Activated CD4-positive, alpha-beta memory T cell treated with anti-CD3 and anti-CD28 coated beads for 36 hours (primary cell): ENCODE measurements around the gene NCK1. TPM values are rescaled to one million over a fixed set of nuclear protein-coding genes. Genes with fewer than 3 reads are reported as not detected.
A peak's percentile ranks its signal among the peaks of the same experiment; 100 is the strongest.
"Not testable (repeated sequence)": the region's sequence is repeated elsewhere in the genome, so short reads cannot be mapped to it uniquely, and the experiment has no call there.

Experiments used
- CTCF ChIA-PET: fragments of 350-600 bp; sonication (Branson Sonifier 250); formaldehyde crosslinking; loops from one replicate; lab custom pipeline; 2021; ENCODE audit warnings: antibody characterized with exemption, inconsistent platforms; lab: Charles Lee
- POLR2A ChIA-PET: fragments of 350-600 bp; sonication (Branson Sonifier 250); formaldehyde crosslinking; loops from one replicate; lab custom pipeline; 2021; ENCODE audit warnings: antibody characterized with exemption; lab: Charles Lee
- DNase-seq: peaks from one replicate; pipeline ENCODE4 v3.0.0-alpha.2; 2020
- H3K27ac Mint-ChIP-seq: one replicate; pipeline ENCODE4 v1.8.0; 2021; ENCODE audit warnings: mixed read lengths
- H3K27me3 Mint-ChIP-seq: one replicate; pipeline ENCODE4 v1.8.0; 2021; ENCODE audit warnings: mixed read lengths
- H3K36me3 Mint-ChIP-seq: one replicate; pipeline ENCODE4 v1.8.0; 2021; ENCODE audit warnings: mixed read lengths
- H3K4me1 Mint-ChIP-seq: one replicate; pipeline ENCODE4 v1.8.0; 2021; ENCODE audit warnings: low read depth, mixed read lengths
- H3K4me3 Mint-ChIP-seq: one replicate; pipeline ENCODE4 v1.8.0; 2021; ENCODE audit warnings: mild to moderate bottlenecking, mixed read lengths
- H3K9me3 Mint-ChIP-seq: one replicate; pipeline ENCODE4 v1.8.0; 2021; ENCODE audit warnings: mixed read lengths
- intact Hi-C: fragments of 100-400 bp; cut with micrococcal nuclease; formaldehyde crosslinking; loops from one replicate; pipeline ENCODE4 v1.15.1; 2023
- total RNA-seq, 2 experiments: library from RNA; stranded (reverse); gene quantifications; one replicate each; pipeline ENCODE4 v1.2.3, GENCODE V29; 2021

NCK1 gene
- total RNA-seq, 2 experiments from 2014 or later, result 32.3 to 38.0 TPM

DNA sequence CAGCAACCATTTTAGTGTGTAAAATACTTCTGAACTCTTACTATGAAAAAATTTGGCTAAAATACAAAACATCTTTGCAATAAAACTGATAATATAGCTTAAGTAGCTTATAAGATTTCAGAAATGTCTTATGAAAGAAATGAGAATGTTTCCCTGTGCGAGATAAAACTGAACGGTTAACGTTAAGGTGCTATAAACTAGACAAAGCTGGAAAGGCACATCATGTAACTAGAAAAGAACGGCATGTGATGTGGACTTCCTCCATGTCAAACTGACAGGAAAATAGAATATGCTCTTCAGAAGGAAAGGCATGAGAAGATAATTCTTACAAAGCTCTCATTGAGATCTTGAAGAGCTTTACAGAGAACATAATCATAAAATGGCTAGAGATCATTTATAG is 36.5 kb downstream of the NCK1 start:
- peaks cover 69% of the 10 kb centered on the region for H3K4me1 Mint-ChIP-seq
- H3K4me3 Mint-ChIP-seq, result no peak overlapping the region
- intact Hi-C loops, result loop anchor here (2.0 kb wide), 1 partner anchor 14 kb away; no protein-coding TSS in a partner anchor
- POLR2A ChIA-PET, result interaction anchor here (1.4 kb wide), 1 partner anchor 146 kb away, joined by 5 read pairs; the partner anchor contains the start of gene STAG1
- H3K36me3 Mint-ChIP-seq, result peaks cover 22% of the 10 kb centered on the region
- peaks cover 15% of the 10 kb centered on the region for H3K9me3 Mint-ChIP-seq
- no peaks in the 10 kb centered on the region for H3K27me3 Mint-ChIP-seq
- CTCF ChIA-PET, result interaction anchor here (1.6 kb wide), 1 partner anchor 36 kb away, joined by 5 read pairs; the partner anchor contains the start of gene NCK1
- DNase-seq, result no peak
- peak overlapping the region; percentile 35 for H3K27ac Mint-ChIP-seq

GRCh38 chr3:136898954-136899353 is 36.9 kb downstream of the NCK1 start:
- no peak for DNase-seq
- Mint-ChIP-seq H3K9me3 (peaks cover 19% of the 10 kb centered on the region), H3K4me1 (peaks cover 65% of the 10 kb centered on the region), H3K27ac (peak overlapping the region; percentile 35), H3K27me3 (no peaks in the 10 kb centered on the region), H3K4me3 (no peak overlapping the region), H3K36me3 (peaks cover 26% of the 10 kb centered on the region)
- POLR2A ChIA-PET, result interaction anchor here (0.6 to 1.4 kb wide), 2 partner anchors 146 to 278 kb away, joined by 4 to 5 read pairs; partner anchors contain the start of gene STAG1
- CTCF ChIA-PET, result interaction anchor here (1.2 to 1.6 kb wide), 2 partner anchors 37 to 115 kb away, joined by 3 to 5 read pairs; partner anchors contain the start of gene NCK1
- intact Hi-C loops, result loop anchor here (1.0 to 2.0 kb wide), 2 partner anchors 14 to 22 kb away; no protein-coding TSS in a partner anchor

- POLR2A ChIA-PET, result interaction anchor here (0.6 to 1.4 kb wide), 2 partner anchors 147 to 279 kb away, joined by 4 to 5 read pairs; partner anchors contain the start of gene STAG1
- Mint-ChIP-seq H3K36me3 (peaks cover 32% of the 10 kb centered on the region), H3K9me3 (peaks cover 24% of the 10 kb centered on the region), H3K27me3 (no peaks in the 10 kb centered on the region), H3K27ac (peak overlapping the region; percentile 69), H3K4me3 (peak overlapping the region; percentile 1), H3K4me1 (peaks cover 59% of the 10 kb centered on the region)
- intact Hi-C loops, result loop anchor here (1.0 to 2.0 kb wide), 2 partner anchors 15 to 22 kb away; no protein-coding TSS in a partner anchor
- DNase-seq, result no peak
- CTCF ChIA-PET, result interaction anchor here (1.2 to 1.6 kb wide), 2 partner anchors 37 to 114 kb away, joined by 3 to 5 read pairs; partner anchors contain the start of gene NCK1
These were observed 37.7 kb downstream of the NCK1 start for GRCh38 chr3:136899622-136900158.

DNA sequence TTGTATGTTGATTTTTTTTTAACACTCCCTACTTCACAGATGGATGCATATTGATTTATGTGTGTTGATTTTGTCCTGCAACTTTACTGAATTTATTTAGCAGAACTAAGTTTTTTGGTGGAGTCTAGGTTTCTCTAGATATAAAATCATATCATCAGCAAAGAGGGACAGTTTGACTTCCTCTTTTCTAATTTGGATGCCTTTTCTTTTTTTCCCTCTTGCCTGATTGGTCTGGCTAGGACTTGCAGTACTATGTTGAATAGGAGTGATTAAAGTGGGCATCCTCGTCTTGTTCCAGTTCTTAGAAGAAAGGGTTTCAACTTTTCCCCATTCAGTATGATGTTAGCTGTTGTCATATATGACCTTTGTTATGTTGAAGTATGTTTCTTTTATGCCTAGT is 38.7 kb downstream of the NCK1 start:
- intact Hi-C loops, POLR2A ChIA-PET, H3K27me3 Mint-ChIP-seq, DNase-seq, H3K4me3 Mint-ChIP-seq: not testable (repeated sequence)
- Mint-ChIP-seq H3K4me1 (peaks cover 60% of the 10 kb centered on the region), H3K9me3 (peaks cover 27% of the 10 kb centered on the region), H3K27ac (peak overlapping the region; percentile 13), H3K36me3 (peaks cover 36% of the 10 kb centered on the region)
- CTCF ChIA-PET, result interaction anchor here (1.4 kb wide), 1 partner anchor 39 kb away, joined by 3 read pairs; the partner anchor contains the start of gene NCK1

DNA sequence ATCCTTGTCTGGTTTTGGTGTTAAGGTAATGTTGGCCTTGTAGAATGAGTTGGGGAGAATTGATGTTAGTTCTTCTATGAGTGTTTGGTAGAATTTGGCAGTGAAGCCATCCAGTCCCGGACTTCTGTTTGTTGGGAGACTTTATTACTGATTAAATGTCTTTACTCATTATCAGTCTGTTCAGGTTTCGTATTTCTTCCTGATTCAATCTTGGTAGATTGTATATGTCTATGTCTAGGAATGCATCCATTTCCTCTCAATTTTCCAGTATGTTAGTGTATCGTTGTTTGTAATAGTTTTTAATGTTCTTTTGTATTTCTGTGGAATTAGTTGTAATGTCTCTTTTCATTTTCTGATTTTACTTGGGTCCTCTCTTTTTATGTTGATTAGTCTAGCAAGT is 39.4 kb downstream of the NCK1 start:
- ChIA-PET CTCF (interaction anchor here (1.4 kb wide), 1 partner anchor 40 kb away, joined by 3 read pairs; the partner anchor contains the start of gene NCK1), POLR2A (no interaction called here)
- no peak for DNase-seq
- peak overlapping the region; percentile 13 for H3K27ac Mint-ChIP-seq
- no peaks in the 10 kb centered on the region for H3K27me3 Mint-ChIP-seq
- H3K4me1 Mint-ChIP-seq, result peaks cover 63% of the 10 kb centered on the region
- intact Hi-C loops, result no loop called here
- peaks cover 39% of the 10 kb centered on the region for H3K36me3 Mint-ChIP-seq
- peaks cover 30% of the 10 kb centered on the region for H3K9me3 Mint-ChIP-seq
- no peak overlapping the region for H3K4me3 Mint-ChIP-seq

- CTCF ChIA-PET, H3K27ac Mint-ChIP-seq, intact Hi-C loops, DNase-seq, POLR2A ChIA-PET, H3K4me3 Mint-ChIP-seq, H3K27me3 Mint-ChIP-seq: not testable (repeated sequence)
- peaks cover 67% of the 10 kb centered on the region for H3K4me1 Mint-ChIP-seq
- H3K36me3 Mint-ChIP-seq, result peaks cover 39% of the 10 kb centered on the region
- peaks cover 30% of the 10 kb centered on the region for H3K9me3 Mint-ChIP-seq
These were observed 40.5 kb downstream of the NCK1 start for GRCh38 chr3:136902530-136902929.

- no peak overlapping the region for H3K4me3 Mint-ChIP-seq
- H3K27ac Mint-ChIP-seq, result no peak overlapping the region
- peaks cover 70% of the 10 kb centered on the region for H3K4me1 Mint-ChIP-seq
- DNase-seq, result no peak
- no peaks in the 10 kb centered on the region for H3K27me3 Mint-ChIP-seq
- CTCF ChIA-PET, result no interaction called here
- H3K36me3 Mint-ChIP-seq, result peaks cover 35% of the 10 kb centered on the region
- peaks cover 30% of the 10 kb centered on the region for H3K9me3 Mint-ChIP-seq
- intact Hi-C loops, result no loop called here
- POLR2A ChIA-PET, result no interaction called here
These were observed 41.9 kb downstream of the NCK1 start for GRCh38 chr3:136903899-136904298.

DNA sequence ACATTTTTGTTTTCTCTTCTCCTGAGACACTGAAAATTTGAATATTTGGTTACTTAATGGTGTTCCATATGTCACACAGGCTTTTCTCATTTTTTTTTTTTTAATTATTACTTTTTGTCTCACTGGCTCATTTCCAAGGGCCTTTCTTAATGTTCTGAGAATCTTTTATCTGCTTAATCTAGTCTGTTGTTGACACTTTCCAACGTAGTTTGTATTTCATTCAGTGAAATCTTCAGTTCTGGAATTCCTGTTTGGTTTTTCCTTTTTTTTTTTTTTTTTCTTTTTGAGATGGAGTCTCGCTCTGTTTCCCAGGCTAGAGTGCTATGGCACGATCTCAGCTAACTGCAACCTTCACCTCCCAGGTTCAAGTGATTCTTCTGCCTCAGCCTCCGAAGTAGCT is 42.7 kb downstream of the NCK1 start:
- no peak overlapping the region for H3K4me3 Mint-ChIP-seq
- peaks cover 70% of the 10 kb centered on the region for H3K4me1 Mint-ChIP-seq
- ChIA-PET CTCF (no interaction called here), POLR2A (no interaction called here)
- H3K36me3 Mint-ChIP-seq, result peaks cover 35% of the 10 kb centered on the region
- peaks cover 30% of the 10 kb centered on the region for H3K9me3 Mint-ChIP-seq
- no peak for DNase-seq
- intact Hi-C loops, result no loop called here
- no peaks in the 10 kb centered on the region for H3K27me3 Mint-ChIP-seq
- H3K27ac Mint-ChIP-seq, result no peak overlapping the region

GRCh38 chr3:136905549-136905948 is 43.5 kb downstream of the NCK1 start:
- peaks cover 68% of the 10 kb centered on the region for H3K4me1 Mint-ChIP-seq
- intact Hi-C loops, result no loop called here
- ChIA-PET POLR2A (no interaction called here), CTCF (no interaction called here)
- peaks cover 30% of the 10 kb centered on the region for H3K36me3 Mint-ChIP-seq
- no peaks in the 10 kb centered on the region for H3K27me3 Mint-ChIP-seq
- DNase-seq, result no peak
- peak overlapping the region; percentile 12 for H3K27ac Mint-ChIP-seq
- H3K4me3 Mint-ChIP-seq, result no peak overlapping the region
- peaks cover 30% of the 10 kb centered on the region for H3K9me3 Mint-ChIP-seq

- Mint-ChIP-seq H3K9me3 (peaks cover 26% of the 10 kb centered on the region), H3K4me3 (no peak overlapping the region), H3K27me3 (no peaks in the 10 kb centered on the region), H3K36me3 (peaks cover 27% of the 10 kb centered on the region), H3K4me1 (peaks cover 66% of the 10 kb centered on the region), H3K27ac (peak overlapping the region; percentile 0)
- CTCF ChIA-PET, result interaction anchor here (0.8 kb wide), 1 partner anchor 154 kb away, joined by 3 read pairs; the partner anchor contains the start of gene STAG1
- no peak for DNase-seq
- intact Hi-C loops, result no loop called here
- POLR2A ChIA-PET, result no interaction called here
These were observed 44.7 kb downstream of the NCK1 start for GRCh38 chr3:136906725-136907124.

GRCh38 chr3:136908297-136908696 is 46.3 kb downstream of the NCK1 start:
- intact Hi-C loops, result no loop called here
- no peak for DNase-seq
- H3K4me1 Mint-ChIP-seq, result peaks cover 66% of the 10 kb centered on the region
- POLR2A ChIA-PET, result interaction anchor here (1.4 kb wide), 1 partner anchor 45 kb away, joined by 3 read pairs; no protein-coding TSS in a partner anchor
- no peak overlapping the region for H3K27ac Mint-ChIP-seq
- CTCF ChIA-PET, result no interaction called here
- H3K36me3 Mint-ChIP-seq, result peaks cover 29% of the 10 kb centered on the region
- peaks cover 20% of the 10 kb centered on the region for H3K9me3 Mint-ChIP-seq
- no peaks in the 10 kb centered on the region for H3K27me3 Mint-ChIP-seq
- no peak overlapping the region for H3K4me3 Mint-ChIP-seq

- DNase-seq, result no peak
- CTCF ChIA-PET, result interaction anchor here (1.5 to 1.6 kb wide), 2 partner anchors 10 to 47 kb away, joined by 6 to 7 read pairs; partner anchors contain the start of gene NCK1
- intact Hi-C loops, result no loop called here
- peaks cover 24% of the 10 kb centered on the region for H3K36me3 Mint-ChIP-seq
- H3K27me3 Mint-ChIP-seq, result no peaks in the 10 kb centered on the region
- POLR2A ChIA-PET, result interaction anchor here (1.4 kb wide), 1 partner anchor 46 kb away, joined by 3 read pairs; no protein-coding TSS in a partner anchor
- H3K4me3 Mint-ChIP-seq, result no peak overlapping the region
- H3K4me1 Mint-ChIP-seq, result peaks cover 71% of the 10 kb centered on the region
- H3K27ac Mint-ChIP-seq, result peak overlapping the region; percentile 14
- peaks cover 15% of the 10 kb centered on the region for H3K9me3 Mint-ChIP-seq
These were observed 47.2 kb downstream of the NCK1 start for GRCh38 chr3:136909187-136909586.
